Natural killer cell (primary cell): ENCODE data around the gene ABCC2. TPM values are rescaled to one million over a fixed set of nuclear protein-coding genes. Genes with fewer than 3 reads are reported as not detected.

Source experiments
- ATAC-seq, 3 donors: fragments of 150-1000 bp in 2 of 3; fragments of 200-7000 bp in 1 of 3; cut with Tn5 transposase; 1 replicate in 1 of 3; 2 replicates in 2 of 3; pipeline ENCODE4 v1.10.0; 2021; ENCODE audit warnings: mild to moderate bottlenecking in 2 of 3, moderate library complexity in 2 of 3
- DNase-seq, 2 donors: peaks; one replicate each; pipeline versions ENCODE4 v3.0.0 to v3.0.0-alpha.2; 2013 to 2021; ENCODE audit warnings: mixed read lengths in 1 of 2
- H3K27ac ChIP-seq: one replicate; pipeline ENCODE4 v1.5.1; 2013; ENCODE audit warnings: mild to moderate bottlenecking, low read length
- H3K27me3 ChIP-seq: one replicate; pipeline ENCODE4 v1.6.1; 2013; ENCODE audit warnings: low read length; ENCODE audit not compliant: control insufficient read depth, insufficient read depth
- H3K36me3 ChIP-seq: one replicate; pipeline ENCODE4 v1.6.1; 2013; ENCODE audit warnings: low read length; ENCODE audit not compliant: control insufficient read depth, insufficient read depth
- H3K4me1 ChIP-seq: one replicate; pipeline ENCODE4 v1.6.1; 2013; ENCODE audit warnings: low read length; ENCODE audit not compliant: control insufficient read depth, insufficient read depth
- H3K4me3 ChIP-seq: one replicate; pipeline ENCODE4 v1.5.1; 2013; ENCODE audit warnings: low read length
- H3K9me3 ChIP-seq: one replicate; pipeline ENCODE4 v1.6.1; 2013; ENCODE audit warnings: low read length; ENCODE audit not compliant: control insufficient read depth, insufficient read depth
- H3K27ac Mint-ChIP-seq, 2 donors: one replicate each; pipeline ENCODE4 v1.8.0; 2022; ENCODE audit warnings: mild to moderate bottlenecking in 2 of 2, mixed read lengths in 2 of 2, moderate library complexity in 1 of 2
- H3K27me3 Mint-ChIP-seq, 2 donors: one replicate each; pipeline ENCODE4 v1.8.0; 2022; ENCODE audit warnings: low read depth in 2 of 2, mixed read lengths in 2 of 2
- H3K36me3 Mint-ChIP-seq: one replicate; pipeline ENCODE4 v1.8.0; 2022; ENCODE audit warnings: mixed read lengths
- H3K4me1 Mint-ChIP-seq, 2 donors: one replicate each; pipeline ENCODE4 v1.8.0; 2022; ENCODE audit warnings: mixed read lengths in 2 of 2
- H3K4me3 Mint-ChIP-seq: one replicate; pipeline ENCODE4 v1.8.0; 2022; ENCODE audit warnings: mild to moderate bottlenecking, moderate library complexity, mixed read lengths
- H3K9me3 Mint-ChIP-seq, 2 donors: one replicate each; pipeline ENCODE4 v1.8.0; 2022; ENCODE audit warnings: mixed read lengths in 2 of 2
- CTCF ChIP-seq: fragments of 200-600 bp; IDR thresholded peaks from one replicate; pipeline ENCODE4 v1.8.0; 2022; ENCODE audit warnings: antibody characterized with exemption
- WGBS: methylation state at CpG from one replicate; pipeline ENCODE4 v1.1.7; 2013; ENCODE audit warnings: missing lambda C conversion rate; ENCODE audit not compliant: insufficient coverage; 5-methylcytosine and 5-hydroxymethylcytosine counted together
- intact Hi-C: fragments of 100-400 bp; cut with micrococcal nuclease; formaldehyde crosslinking; loops from one replicate; pipeline ENCODE4 v1.14.2; 2022
- total RNA-seq, 4 donors: library from RNA; stranded (reverse); fragments of 120-200 nt in 1 of 4; gene quantifications; one replicate each; pipeline versions ENCODE4 v1.2.3 to v1.2.4, GENCODE V29; 2013 to 2022

The ABCC2 gene
- total RNA-seq, 3 donors from 2014 or later (not counting 1 experiment from before 2014, with no cell fraction given): 1.3 to 3.4 (median 2.7) TPM

- intact Hi-C loops: no loop called here
- Histone ChIP-seq H3K36me3 (no peaks in the 10 kb centered on the region), H3K4me1 (peaks cover 7% of the 10 kb centered on the region), H3K27ac (no peak overlapping the region), H3K9me3 (no peaks in the 10 kb centered on the region), H3K4me3 (no peak overlapping the region), H3K27me3 (peaks cover 3% of the 10 kb centered on the region)
- Mint-ChIP-seq H3K27ac (no peak overlapping the region), H3K4me1 (peaks cover 6 to 7% of the 10 kb centered on the region in 2 donors), H3K36me3 (no peaks in the 10 kb centered on the region), H3K4me3 (no peak overlapping the region), H3K27me3 (no peaks in the 10 kb centered on the region), H3K9me3 (no peaks in the 10 kb centered on the region)
- no peak for TF ChIP-seq CTCF
- WGBS: 77% methylated on average over 5 of the region's 5 CpGs
- no peak for ATAC-seq
- DNase-seq: no peak
Measured at GRCh38 chr10:99850767-99851340, 68.4 kb downstream of the ABCC2 start.

GRCh38 chr10:99851825-99852224, 69.4 kb downstream of the ABCC2 start:
- Mint-ChIP-seq H3K27ac (no peak overlapping the region), H3K27me3 (no peaks in the 10 kb centered on the region), H3K4me3 (no peak overlapping the region), H3K9me3 (no peaks in the 10 kb centered on the region), H3K4me1 (no peaks in the 10 kb centered on the region), H3K36me3 (no peaks in the 10 kb centered on the region)
- Histone ChIP-seq H3K27ac (no peak overlapping the region), H3K9me3 (no peaks in the 10 kb centered on the region), H3K27me3 (no peaks in the 10 kb centered on the region), H3K4me3 (no peak overlapping the region), H3K4me1 (no peaks in the 10 kb centered on the region), H3K36me3 (no peaks in the 10 kb centered on the region)
- 94% methylated on average over 3 of the region's 3 CpGs for WGBS
- intact Hi-C loops: no loop called here
- no peak for TF ChIP-seq CTCF
- no peak for ATAC-seq
- DNase-seq: no peak

GRCh38 chr10:99852481-99853213, 70.2 kb downstream of the ABCC2 start:
- ATAC-seq (no peak), DNase-seq (no peak)
- Histone ChIP-seq H3K4me1 (no peaks in the 10 kb centered on the region), H3K4me3 (no peak overlapping the region), H3K27ac (no peak overlapping the region), H3K27me3 (no peaks in the 10 kb centered on the region), H3K36me3 (no peaks in the 10 kb centered on the region), H3K9me3 (no peaks in the 10 kb centered on the region)
- Mint-ChIP-seq H3K9me3 (no peaks in the 10 kb centered on the region), H3K27ac (no peak overlapping the region), H3K36me3 (no peaks in the 10 kb centered on the region), H3K4me3 (no peak overlapping the region), H3K27me3 (peaks cover 0 to 1% of the 10 kb centered on the region in 2 donors), H3K4me1 (no peaks in the 10 kb centered on the region)
- intact Hi-C loops: no loop called here
- WGBS: 100% methylated on average over 2 of the region's 3 CpGs
- TF ChIP-seq CTCF: no peak
